OCI-LY3 (cell line): ENCODE data around the gene LPCAT3.

Experiments used
- H2AFZ ChIP-seq: fragments of 200-600, 300-600 bp; shearing (Covaris generic); 2 replicates; pipeline ENCODE4 v1.6.0; 2014; ENCODE audit warnings: antibody characterized with exemption, low read depth, low read length
- H3K27ac ChIP-seq: fragments of 200-600, 300-600 bp; sonication (generic); 2 replicates; pipeline ENCODE4 v1.5.1; 2014; ENCODE audit warnings: mild to moderate bottlenecking, low read length, moderate library complexity, mixed read lengths
- H3K27me3 ChIP-seq: fragments of 200-600, 300-600 bp; sonication (generic); 2 replicates; pipeline ENCODE4 v1.6.1; 2014; ENCODE audit warnings: low read depth, low read length, mixed read lengths
- H3K36me3 ChIP-seq: fragments of 200-600, 300-600 bp; sonication (generic); replicated peaks from 2 replicates; pipeline ENCODE3; 2014; ENCODE audit warnings: low read depth, low read length, mixed read lengths
- H3K4me1 ChIP-seq: fragments of 300-600, 200-600 bp; sonication (generic); 2 replicates; pipeline ENCODE4 v1.6.1; 2014; ENCODE audit warnings: low read length, mixed read lengths
- H3K4me2 ChIP-seq: fragments of 200-600, 300-600 bp; sonication (generic); 2 replicates; pipeline ENCODE4 v1.6.1; 2014; ENCODE audit warnings: low read length, mixed read lengths
- H3K4me3 ChIP-seq: fragments of 300-600, 200-600 bp; sonication (generic); 2 replicates; pipeline ENCODE4 v1.5.1; 2014; ENCODE audit warnings: antibody characterized with exemption, mild to moderate bottlenecking, low read length, moderate library complexity
- H3K79me2 ChIP-seq: fragments of 300-600, 200-600 bp; shearing (Covaris generic); 2 replicates; pipeline ENCODE4 v1.6.1; 2014; ENCODE audit warnings: mild to moderate bottlenecking, low read length, mixed read lengths
- H3K9ac ChIP-seq: fragments of 300-600, 200-600 bp; shearing (Covaris generic); 2 replicates; pipeline ENCODE4 v1.6.0; 2014; ENCODE audit warnings: mild to moderate bottlenecking, low read length, moderate library complexity
- H3K9me3 ChIP-seq: fragments of 200-600, 300-600 bp; shearing (Covaris generic); 2 replicates; pipeline ENCODE4 v1.6.1; 2014; ENCODE audit warnings: low read length, mixed read lengths; ENCODE audit not compliant: insufficient read depth
- H4K20me1 ChIP-seq: fragments of 200-600, 300-600 bp; sonication (generic); 2 replicates; pipeline ENCODE4 v1.6.1; 2016; ENCODE audit warnings: low read length, mixed read lengths; ENCODE audit not compliant: insufficient read depth
- CTCF ChIP-seq: fragments of 200-600, 300-600 bp; sonication (generic); IDR thresholded peaks from 2 replicates; pipeline ENCODE4 v1.5.1; 2014; ENCODE audit warnings: antibody characterized with exemption, low read length, low read depth
- EZH2phosphoT487 ChIP-seq: fragments of 200-600 bp; shearing (Covaris generic); IDR thresholded peaks from 2 replicates; pipeline ENCODE4 v1.6.1; 2018; ENCODE audit warnings: antibody characterized with exemption, mixed run types, low read depth

Gene LPCAT3

DNA sequence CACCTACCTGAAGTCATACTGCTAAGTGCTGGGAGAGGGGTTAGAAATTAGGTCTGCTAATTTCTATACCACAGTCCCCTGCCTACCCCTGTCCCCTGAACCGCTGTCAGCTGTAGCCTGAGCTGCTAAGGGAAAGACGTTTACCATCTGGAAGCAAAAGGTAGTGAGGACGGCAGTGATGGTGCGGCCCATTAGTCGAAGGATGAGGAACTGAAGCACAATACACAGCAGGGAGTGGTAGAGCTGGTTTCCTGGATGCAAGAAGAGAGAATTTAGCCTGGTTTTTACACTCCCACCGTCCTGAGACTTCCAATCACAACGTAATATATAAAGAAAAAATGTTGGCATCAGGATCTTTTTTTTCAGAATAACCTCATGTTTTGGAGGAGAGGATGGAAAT, 35.7 kb downstream of the LPCAT3 start:
- H3K4me3 ChIP-seq, result no peak overlapping the region
- no peaks in the 10 kb centered on the region for H4K20me1 ChIP-seq
- H2AFZ ChIP-seq, result no peak overlapping the region
- H3K4me2 ChIP-seq, result no peak overlapping the region
- H3K27ac ChIP-seq, result no peak overlapping the region
- H3K79me2 ChIP-seq, result no peaks in the 10 kb centered on the region
- no peak overlapping the region for H3K9ac ChIP-seq
- H3K27me3 ChIP-seq, result no peaks in the 10 kb centered on the region
- TF ChIP-seq EZH2phosphoT487 (no peak), CTCF (no peak)
- no peaks in the 10 kb centered on the region for H3K4me1 ChIP-seq
- peaks cover 35% of the 10 kb centered on the region for H3K36me3 ChIP-seq
- no peaks in the 10 kb centered on the region for H3K9me3 ChIP-seq

GRCh38 chr12:6981152-6982052, 36.9 kb downstream of the LPCAT3 start:
- H3K9me3 ChIP-seq, result no peaks in the 10 kb centered on the region
- H3K4me1 ChIP-seq, result no peaks in the 10 kb centered on the region
- H2AFZ ChIP-seq, result no peak overlapping the region
- H3K27me3 ChIP-seq, result no peaks in the 10 kb centered on the region
- TF ChIP-seq CTCF (no peak), EZH2phosphoT487 (no peak)
- H3K79me2 ChIP-seq, result no peaks in the 10 kb centered on the region
- no peak overlapping the region for H3K4me3 ChIP-seq
- peaks cover 45% of the 10 kb centered on the region for H3K36me3 ChIP-seq
- no peak overlapping the region for H3K9ac ChIP-seq
- H3K4me2 ChIP-seq, result no peak overlapping the region
- no peaks in the 10 kb centered on the region for H4K20me1 ChIP-seq
- no peak overlapping the region for H3K27ac ChIP-seq

GRCh38 chr12:6980740-6981139, 37.5 kb downstream of the LPCAT3 start:
- no peak overlapping the region for H2AFZ ChIP-seq
- no peaks in the 10 kb centered on the region for H3K27me3 ChIP-seq
- H3K4me2 ChIP-seq, result no peak overlapping the region
- H3K4me3 ChIP-seq, result no peak overlapping the region
- no peaks in the 10 kb centered on the region for H3K79me2 ChIP-seq
- no peaks in the 10 kb centered on the region for H4K20me1 ChIP-seq
- no peak overlapping the region for H3K27ac ChIP-seq
- peaks cover 49% of the 10 kb centered on the region for H3K36me3 ChIP-seq
- H3K4me1 ChIP-seq, result no peaks in the 10 kb centered on the region
- no peak overlapping the region for H3K9ac ChIP-seq
- TF ChIP-seq EZH2phosphoT487, result no peak
- TF ChIP-seq CTCF, result no peak
- H3K9me3 ChIP-seq, result no peaks in the 10 kb centered on the region

- no peaks in the 10 kb centered on the region for H3K4me1 ChIP-seq
- peaks cover 56% of the 10 kb centered on the region for H3K36me3 ChIP-seq
- no peak for TF ChIP-seq CTCF
- no peak for TF ChIP-seq EZH2phosphoT487
- no peaks in the 10 kb centered on the region for H3K27me3 ChIP-seq
- no peaks in the 10 kb centered on the region for H3K79me2 ChIP-seq
- H3K4me2 ChIP-seq, result no peak overlapping the region
- H2AFZ ChIP-seq, result no peak overlapping the region
- H4K20me1 ChIP-seq, result no peaks in the 10 kb centered on the region
- H3K9me3 ChIP-seq, result no peaks in the 10 kb centered on the region
- no peak overlapping the region for H3K27ac ChIP-seq
- H3K9ac ChIP-seq, result no peak overlapping the region
- H3K4me3 ChIP-seq, result no peak overlapping the region
Observed at GRCh38 chr12:6980075-6980474, 38.2 kb downstream of the LPCAT3 start.
